HG03520 (cell line): Measurements from ENCODE around the gene ATOSA.

ENCODE experiments used
- ATAC-seq: cut with Tn5 transposase; IDR thresholded peaks from one replicate; pipeline ENCODE4 v1.9.1; 2021; ENCODE audit warnings: mild to moderate bottlenecking, moderate library complexity; ENCODE audit not compliant: unreplicated experiment

The ATOSA gene

GRCh38 chr15:52652984-52653383, 26.2 kb downstream of the ATOSA start:
- no peak for ATAC-seq

DNA sequence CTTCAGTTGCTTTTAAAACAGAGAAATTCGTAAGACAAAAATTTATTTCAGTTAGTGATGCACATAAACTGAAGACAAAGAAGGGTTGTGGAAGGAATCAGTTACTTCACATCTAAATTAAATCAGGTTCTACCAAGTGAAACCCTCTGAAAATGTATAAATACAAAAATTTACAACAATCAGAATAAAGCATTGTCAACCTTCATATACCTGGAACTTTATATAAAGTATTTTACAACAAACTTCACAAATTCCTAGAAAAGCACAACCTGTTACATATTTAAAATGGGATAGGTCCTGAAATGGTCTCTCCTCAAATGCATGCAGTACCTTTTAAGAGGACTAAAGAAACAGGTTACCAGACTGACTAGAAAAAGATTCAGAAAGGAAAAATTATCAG, 26.9 kb downstream of the ATOSA start:
- no peak for ATAC-seq

- ATAC-seq: peak; percentile 97
Observed at GRCh38 chr15:52651868-52652267, 27.3 kb downstream of the ATOSA start.

DNA sequence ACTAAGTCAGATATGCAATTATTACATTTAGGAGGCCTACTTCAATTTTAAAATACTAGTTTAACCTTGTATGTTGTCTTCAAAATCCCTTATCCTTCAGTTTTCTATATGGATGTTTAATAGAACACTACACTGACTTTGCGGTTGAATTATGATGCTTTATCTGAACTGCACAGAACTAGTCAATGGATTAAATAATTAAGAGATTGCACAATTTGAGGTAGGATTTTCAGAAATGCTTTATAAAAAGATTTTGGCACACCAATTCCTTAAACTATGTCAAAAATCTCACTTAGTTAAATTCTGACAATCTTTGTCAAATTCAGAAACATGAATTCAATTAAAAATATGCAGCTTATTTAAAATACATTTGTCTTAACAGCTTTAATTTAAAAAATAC, 28.1 kb downstream of the ATOSA start:
- ATAC-seq: no peak

DNA sequence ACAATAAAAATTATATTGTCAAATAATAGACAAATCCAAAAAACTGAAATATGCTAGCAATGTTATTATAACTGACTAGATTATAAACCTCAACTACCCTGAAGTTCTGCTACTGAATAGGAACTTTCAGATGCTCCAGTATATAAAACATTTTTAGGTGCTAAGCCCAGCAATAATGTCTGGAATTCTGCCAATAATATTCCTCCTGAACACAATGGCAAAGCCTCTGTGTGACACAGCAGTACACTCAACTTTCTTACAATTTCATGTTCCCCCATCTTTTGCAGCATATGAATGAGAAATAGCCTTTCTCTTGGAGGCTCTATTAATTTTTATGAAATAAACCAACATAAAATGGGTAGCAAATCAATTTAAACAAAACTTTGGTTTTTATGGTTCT, 29.5 kb downstream of the ATOSA start:
- no peak for ATAC-seq

- ATAC-seq: no peak
Observed at GRCh38 chr15:52645916-52646315, 33.3 kb downstream of the ATOSA start.

DNA sequence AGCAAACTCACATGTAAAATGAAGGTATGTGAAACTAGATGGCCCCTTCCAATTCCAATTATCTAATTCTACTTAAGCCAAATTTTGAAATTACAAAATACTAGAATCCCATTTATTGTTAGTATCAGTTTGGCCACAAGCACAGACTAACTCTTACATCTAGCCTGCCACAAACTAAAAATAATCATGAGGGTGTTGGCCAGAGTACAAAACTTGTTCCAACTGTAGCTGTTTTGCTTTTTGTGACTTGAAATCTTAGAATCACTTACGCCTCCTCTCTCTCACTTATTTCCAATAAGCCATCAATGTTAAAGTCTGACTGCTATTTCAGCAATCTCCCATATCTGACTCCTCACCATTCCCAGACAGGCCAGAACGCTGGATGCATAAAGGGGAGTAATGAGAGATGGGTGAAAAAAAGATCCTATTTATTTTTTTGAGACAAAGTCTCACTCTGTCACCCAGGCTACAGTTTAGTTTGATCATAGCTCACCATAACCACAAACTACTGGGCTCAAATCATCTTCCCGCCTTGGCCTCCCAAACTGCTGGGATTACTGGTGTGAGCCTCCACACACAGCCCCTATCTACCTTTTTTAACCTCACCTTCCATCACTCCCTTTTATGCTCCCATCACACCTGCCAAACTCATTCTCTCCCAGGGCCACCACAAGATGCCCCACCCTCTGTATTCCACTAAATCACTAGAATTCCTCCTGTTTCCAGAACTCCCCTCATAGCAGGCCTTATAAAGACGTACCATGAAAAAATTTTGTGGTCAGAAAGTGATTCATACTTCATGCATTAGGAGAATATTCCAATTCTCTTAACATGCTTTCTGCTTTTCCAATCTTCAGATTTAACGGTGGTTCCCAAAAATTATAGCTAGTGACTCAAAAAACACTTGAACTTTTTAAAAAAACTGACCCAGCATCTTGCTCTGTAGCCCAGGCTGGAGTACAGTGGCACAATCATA, 36.5 kb downstream of the ATOSA start:
- ATAC-seq: no peak

DNA sequence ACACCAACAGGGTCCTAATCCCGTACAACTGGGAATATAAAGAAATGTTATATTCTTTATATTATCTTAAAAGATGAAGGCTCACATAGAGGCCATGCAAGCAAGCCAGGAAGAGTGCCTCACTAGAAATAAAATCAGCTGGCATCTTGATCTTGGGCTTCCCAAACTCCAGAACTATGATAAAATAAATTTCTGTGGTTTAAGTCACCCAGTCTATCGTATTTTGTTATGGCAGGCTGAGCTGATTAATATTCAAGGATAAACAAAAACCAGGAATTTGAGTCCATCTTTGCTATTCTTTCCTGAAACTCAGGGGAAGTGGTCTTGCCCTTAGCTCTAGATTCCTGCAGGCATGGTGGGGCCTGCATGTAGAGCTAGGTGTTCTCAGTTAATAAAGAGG, 42.7 kb downstream of the ATOSA start:
- ATAC-seq: no peak

GRCh38 chr15:52635908-52636307, 43.3 kb downstream of the ATOSA start:
- ATAC-seq: no peak
